HG02798 (cell line): ENCODE data around the gene COPZ2.
"Not testable (repeated sequence)": the region's sequence is repeated elsewhere in the genome, so short reads cannot be mapped to it uniquely, and the experiment has no call there.

Experiments used
- ATAC-seq: cut with Tn5 transposase; IDR thresholded peaks from one replicate; pipeline ENCODE4 v1.9.1; 2021; ENCODE audit warnings: mild to moderate bottlenecking; ENCODE audit not compliant: unreplicated experiment, poor library complexity

Gene COPZ2

DNA sequence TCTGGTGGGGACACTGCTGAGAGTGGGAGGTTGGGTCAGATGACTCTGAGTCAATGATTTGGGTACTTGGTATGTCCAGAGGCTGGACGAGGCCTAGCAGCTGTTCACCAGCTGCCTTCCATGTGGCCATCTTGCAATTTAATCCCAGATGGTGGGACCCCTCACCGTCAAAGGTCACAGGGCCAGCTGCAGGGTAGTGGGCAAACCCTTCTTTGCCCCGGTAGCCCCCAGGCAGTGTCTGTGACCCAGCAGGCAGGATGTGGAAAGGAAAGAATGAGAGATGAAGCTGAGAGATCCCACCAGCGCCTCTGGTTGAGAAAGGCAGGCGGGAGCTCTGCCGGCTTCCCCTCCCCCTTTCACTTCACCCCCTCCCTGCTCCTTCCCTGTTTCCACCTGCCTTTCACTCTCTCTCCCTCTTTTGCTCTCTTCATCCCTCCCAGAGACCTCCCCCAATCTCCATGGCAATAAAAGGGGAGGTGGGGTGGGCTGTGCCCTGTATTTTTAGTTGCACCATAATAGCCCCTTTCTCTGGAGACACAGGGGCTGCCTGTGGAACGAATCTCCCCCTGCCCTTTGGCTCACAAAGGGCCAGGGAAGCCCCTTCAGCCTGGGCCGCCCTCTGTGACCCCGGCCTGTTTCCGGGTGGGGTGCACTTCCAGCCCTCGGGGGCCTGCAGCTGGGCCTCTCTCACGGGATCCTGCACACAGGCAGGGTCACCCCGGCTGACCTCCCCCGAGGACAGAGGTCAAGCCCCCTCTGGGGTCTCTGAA, 46.5 kb downstream of the COPZ2 start:
- no peak for ATAC-seq

DNA sequence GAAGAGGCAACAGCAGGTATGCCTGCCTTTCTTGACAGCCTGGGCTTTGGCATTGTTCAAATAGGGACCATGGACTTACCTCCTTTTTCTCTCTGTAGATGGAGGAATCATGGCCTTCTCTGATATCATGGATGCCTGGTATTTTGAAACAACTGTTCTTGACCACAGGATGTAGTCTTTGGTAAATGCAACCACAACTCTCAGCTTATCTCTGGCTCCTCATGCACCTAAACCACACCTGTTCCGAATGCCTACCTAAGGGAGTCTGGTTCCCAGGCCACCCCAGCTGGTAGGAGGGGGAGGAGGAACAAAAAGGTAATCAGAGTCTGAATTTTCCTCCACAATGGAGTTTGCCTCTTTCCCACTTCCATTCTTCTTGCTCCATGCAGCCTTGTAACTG, 47.9 kb downstream of the COPZ2 start:
- ATAC-seq = no peak

- no peak for ATAC-seq
Measured at GRCh38 chr17:47989159-47989558, 48.4 kb downstream of the COPZ2 start.

DNA sequence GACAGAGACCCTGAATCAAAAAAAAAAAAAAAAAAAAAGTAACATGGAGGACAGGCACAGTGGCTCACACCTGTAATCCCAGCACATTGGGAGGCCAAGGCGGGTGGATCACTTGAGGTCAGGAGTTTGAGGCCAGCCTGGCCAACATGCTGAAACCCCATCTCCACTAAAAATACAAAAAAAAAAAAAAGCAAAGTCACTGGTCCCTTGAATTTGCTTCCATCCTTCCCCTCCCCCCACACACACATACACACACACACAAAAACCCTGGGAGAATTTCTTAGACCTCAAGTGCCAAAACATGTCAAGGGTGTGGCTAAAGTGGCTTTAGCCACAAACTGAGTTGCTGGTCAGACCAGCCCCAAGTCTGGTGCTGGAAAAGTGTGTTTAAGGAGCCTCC, 49.2 kb downstream of the COPZ2 start:
- ATAC-seq = not testable (repeated sequence)

DNA sequence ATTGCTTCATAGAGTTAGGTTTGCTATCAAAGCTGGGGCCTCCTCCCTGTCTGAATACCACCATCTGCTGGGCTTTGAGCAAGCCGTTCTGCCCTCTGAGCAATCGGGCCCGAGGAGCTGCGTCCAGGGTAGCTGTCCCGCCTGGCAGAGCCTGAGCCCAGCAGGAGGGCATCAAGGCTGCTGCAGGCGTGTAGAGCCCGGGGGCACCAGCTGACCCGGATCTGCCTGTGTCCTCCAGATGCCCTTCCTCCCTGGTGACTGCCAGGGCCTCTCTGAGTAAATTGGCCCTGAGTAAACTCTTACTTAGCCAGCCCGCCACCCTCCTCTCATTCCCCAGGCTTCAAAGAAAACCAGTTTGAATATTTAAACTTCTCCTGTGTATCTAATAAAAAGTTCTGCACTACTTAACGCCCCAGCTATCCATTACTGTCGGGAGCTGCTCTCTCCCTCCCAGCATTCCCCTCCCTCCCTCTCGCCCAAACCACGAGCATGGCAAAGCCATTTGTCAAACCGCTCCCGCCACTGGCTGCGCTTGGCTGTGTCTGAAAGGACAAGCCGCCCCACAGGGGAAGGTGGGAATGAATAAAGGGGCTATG, 50.3 kb downstream of the COPZ2 start:
- no peak for ATAC-seq

DNA sequence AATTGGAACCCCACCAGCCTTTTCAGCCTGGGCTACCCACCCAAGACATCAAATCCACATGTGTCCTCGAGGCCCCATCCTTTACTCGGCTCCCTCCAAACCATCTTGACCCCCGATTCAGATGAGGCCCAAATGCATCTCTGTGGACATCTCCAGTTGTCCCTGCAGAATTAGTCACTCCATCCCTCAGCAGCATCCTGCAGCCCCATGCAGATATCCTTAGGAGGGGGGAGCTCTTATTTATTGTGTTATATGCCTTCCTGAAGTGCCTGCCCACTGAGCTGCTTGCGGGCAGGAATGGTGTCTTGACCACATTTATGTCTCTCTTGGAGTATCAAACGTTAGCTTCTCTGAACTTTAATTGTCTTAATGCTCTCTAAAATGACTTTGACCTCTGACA, 51.1 kb downstream of the COPZ2 start:
- ATAC-seq = no peak

- no peak for ATAC-seq
Measured at GRCh38 chr17:47983492-47984223, 53.9 kb downstream of the COPZ2 start.

DNA sequence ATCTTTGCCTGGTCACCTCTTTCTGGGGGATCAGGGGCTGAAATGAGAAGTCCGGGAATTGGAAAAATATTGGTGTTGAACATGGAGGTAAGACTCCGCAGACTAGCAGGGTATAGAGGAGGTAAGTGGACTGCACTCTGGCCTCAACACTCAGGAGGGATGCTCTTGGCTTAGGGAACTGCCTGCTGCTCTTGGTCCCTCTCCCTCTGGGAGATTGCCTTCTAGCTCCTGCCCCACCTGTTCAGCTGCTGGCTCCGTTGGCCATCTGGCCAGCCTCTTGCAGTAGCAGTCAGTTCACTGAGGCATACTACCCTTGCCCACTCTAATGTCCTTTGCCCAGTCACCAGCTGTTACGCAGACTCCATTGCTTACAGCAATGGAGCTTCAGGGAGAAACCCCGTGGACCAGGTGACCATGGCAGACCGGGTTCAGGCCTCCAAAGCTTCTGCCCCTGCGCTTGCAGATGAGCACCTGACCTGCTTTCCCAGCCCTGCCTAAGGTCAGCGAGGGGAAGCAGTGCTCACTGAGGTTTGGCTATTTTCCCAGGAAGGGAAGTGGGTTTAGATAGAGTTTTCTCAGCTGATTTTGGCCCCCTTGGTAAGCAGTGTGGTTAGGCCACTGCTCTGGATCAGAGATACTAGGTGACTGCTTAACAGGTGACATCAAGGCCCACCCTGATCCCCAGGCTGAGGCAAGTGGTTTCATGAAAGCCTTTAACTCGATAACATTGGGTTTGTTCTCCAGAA, 54.8 kb downstream of the COPZ2 start:
- no peak for ATAC-seq

DNA sequence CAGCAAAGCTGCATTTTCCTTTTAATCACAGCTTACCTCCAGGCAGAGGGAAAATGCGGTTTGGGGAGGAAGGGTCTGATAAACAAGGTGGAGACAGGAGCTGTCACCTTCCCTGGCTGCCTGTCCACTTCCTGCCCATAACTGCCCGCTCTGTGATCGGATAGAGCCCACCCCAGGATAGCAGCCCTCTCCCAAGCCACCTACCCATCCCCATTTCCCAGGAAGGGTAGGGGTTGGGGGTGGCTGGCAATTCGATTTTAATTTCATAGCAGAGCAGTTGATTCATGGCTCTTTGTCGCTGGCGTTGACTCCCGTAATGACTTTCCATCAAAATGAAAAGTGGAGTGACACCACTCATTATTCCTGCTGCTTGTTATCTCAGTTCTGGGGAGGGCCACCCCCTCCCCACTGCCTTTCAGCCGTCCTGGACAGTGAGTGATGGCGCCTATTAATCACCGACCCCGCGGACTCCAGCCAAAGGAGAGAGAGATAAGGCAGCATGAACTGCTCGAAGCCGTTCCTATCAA, 55.4 kb downstream of the COPZ2 start:
- ATAC-seq = no peak

- ATAC-seq = no peak
Measured at GRCh38 chr17:47981462-47981861, 56.1 kb downstream of the COPZ2 start.

- ATAC-seq = no peak
Measured at GRCh38 chr17:47980541-47980940, 57.1 kb downstream of the COPZ2 start.

- ATAC-seq = no peak
Measured at GRCh38 chr17:47978324-47978723, 59.3 kb downstream of the COPZ2 start.
